ENCODE measurements around the gene ZBTB34.

The ZBTB34 gene

DNA sequence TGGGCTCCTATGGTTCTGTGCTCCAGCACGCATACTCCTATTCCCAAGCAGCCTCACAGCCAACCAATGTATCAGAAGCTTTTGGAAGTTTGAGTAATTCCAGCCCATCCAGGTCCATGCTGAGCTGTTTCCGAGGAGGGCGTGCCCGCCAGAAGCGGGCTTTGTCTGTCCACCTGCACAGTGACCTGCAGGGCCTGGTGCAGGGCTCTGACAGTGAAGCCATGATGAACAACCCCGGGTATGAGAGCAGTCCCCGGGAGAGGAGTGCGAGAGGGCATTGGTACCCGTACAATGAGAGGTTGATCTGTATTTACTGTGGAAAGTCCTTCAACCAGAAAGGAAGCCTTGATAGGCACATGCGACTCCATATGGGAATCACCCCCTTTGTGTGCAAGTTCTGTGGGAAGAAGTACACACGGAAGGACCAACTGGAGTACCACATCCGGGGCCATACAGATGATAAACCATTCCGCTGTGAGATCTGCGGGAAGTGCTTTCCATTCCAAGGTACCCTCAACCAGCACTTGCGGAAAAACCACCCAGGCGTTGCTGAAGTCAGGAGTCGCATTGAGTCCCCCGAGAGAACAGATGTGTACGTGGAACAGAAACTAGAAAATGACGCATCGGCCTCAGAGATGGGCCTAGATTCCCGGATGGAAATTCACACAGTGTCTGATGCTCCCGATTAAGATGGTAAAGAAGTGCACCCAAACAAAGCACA, 19.9 kb downstream of the ZBTB34 start:
- no peak for DNase-seq

DNA sequence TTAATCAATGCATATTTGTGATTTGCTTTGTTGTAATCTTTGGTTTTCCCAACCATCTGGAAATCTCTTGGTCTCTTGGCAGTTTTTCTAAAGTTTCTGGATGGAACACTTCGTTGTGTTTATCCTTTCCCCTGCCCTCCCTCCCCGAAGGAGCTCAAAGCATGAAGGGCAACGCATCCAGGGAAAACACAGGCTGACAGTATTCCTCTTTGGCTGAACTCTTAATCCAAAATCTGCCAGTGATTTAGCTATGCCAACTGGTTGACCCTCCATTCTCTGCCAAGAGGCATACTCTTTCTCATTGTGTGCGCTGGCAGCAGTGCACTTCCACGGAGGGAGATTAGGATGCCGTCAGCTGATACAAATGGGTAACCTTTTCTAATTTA, 20.5 kb downstream of the ZBTB34 start:
- no peak for DNase-seq

DNA sequence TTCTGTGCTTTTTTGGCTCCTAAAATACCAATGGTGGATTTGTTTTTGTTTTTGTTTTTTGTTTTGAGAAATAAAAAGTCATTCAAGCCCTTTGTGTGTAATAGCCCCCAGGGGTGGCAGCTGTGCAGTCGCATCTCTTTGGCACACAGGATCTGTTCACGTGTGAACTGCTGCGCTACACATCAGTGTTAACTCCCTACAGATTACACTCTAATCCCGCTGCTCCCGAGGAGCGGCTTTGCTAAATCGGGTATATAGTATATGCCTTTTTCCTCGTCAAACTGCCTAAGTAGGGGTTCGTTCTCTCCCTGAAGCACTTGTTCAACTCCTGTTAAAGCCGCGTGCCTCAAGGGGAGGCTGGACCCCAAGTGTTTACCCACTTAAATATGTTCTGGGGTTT, 22.3 kb downstream of the ZBTB34 start:
- no peak for DNase-seq

DNA sequence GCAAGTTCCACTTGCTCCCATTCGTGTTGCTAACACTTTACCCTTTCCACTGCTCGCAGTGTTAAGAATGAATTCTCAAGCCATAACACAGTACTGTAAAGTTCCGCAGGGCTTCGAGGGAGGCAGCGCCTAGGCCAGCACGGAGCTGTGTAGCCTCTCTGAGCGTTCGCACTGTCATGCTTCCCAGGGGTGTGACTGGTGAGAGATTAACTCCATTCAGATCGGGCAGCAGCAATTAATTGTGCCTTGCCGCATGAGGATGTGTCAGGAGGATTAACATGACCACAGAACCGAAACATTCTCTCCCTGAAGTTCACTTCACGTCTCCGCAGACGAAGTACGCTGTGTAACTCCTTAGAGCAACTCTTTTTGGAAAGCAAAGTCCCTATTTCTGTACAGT, 23.2 kb downstream of the ZBTB34 start:
- DNase-seq = no peak

DNA sequence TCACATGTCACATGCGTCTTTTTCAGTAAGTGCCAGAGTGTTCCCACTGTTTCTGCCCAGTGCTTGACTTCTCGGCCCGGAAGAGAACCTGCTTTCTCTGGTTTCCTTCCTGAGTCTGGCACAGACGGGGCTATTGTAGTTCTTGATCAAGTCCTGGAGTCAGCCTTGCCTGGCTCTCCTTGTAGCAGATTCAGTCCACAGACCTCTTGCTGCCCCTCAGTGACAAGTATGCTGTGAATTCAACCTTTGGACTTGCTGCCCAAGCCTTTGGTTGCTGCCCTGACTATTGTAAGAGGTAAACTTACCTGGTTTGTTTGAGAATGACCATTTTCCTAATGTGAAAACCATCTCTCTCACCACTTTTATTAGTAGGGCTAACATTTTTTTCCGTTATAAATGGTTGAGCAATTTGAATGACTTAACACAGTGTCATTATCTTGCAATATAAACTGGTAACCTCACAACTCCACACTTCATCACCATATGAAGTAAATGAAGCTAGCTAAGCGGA, 24.7 kb downstream of the ZBTB34 start:
- no peak for DNase-seq

DNA sequence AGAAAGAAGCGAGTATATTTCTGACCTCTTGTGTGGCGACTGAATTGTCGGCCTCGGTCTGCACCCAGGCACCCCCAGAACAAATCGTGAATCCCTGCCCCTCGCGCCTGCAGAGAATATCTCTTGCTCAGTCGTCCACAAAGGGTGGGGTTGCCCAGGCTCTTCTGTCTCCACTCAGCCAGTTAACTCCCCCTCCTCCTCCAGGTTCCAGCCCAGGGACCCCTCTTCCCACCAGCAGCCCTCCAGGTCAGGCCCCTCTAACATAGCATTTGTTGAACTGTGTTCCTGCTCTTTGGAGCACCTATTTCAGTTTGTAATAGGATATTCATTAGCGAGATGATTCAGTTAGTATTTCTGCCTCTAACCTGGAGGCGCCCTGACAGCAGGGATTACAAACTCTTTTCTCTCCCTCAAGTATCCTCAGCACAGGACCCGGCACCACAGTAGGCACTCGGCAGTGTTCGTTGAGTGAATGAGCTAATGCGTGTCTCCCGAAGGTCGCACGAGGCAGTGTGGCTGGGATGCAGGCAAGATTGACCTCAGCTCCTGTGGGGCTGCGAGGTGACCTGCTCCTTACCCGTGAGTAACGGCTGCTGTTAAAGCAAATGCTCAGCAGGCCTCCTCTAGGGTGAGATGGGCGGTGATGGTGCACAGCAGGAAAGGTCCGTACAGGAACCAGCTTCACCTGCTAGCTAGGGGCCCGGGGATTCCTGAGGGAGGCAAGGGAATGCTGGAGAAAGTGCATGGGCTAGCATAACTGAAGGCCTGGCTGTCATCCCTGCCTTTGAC, 25.8 kb downstream of the ZBTB34 start:
- DNase-seq = no peak

DNA sequence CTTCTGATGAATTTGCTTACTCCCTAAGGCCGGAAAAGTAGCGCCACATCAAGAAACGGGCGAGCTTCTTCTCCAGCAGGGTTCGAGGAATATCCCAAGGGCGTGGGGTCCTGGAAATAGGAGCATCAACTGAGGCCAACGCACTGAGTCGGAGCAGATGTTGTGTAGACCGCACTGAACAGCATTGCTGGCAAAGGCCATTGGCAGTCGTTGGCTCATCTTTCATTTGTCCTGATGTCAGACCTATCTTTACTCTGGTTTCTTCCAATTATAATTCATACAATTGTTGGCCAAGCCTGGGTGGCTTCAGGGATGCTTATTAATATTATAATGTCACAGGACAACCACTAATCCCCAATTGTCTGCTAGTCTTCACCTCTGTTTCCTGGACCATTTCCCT, 26.5 kb downstream of the ZBTB34 start:
- DNase-seq = no peak

DNA sequence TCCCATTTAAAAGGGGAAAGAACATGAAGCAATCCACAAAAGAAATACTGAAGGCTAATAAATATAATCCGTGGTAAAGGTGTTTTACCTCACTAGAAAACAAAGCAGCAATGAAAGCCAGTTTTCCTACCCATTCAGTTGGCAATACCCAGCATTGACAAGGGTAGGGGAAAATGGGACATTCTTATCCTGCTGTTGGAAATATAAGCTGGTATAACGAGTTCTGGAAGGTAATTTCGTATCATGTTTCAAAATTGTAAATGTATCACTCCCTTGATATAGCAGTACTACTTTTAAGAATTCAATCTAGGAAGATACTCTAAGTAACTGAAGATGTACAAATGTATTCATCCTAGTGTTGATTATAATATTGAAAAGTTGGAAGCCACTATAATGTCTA, 31.2 kb downstream of the ZBTB34 start:
- DNase-seq = no peak

DNA sequence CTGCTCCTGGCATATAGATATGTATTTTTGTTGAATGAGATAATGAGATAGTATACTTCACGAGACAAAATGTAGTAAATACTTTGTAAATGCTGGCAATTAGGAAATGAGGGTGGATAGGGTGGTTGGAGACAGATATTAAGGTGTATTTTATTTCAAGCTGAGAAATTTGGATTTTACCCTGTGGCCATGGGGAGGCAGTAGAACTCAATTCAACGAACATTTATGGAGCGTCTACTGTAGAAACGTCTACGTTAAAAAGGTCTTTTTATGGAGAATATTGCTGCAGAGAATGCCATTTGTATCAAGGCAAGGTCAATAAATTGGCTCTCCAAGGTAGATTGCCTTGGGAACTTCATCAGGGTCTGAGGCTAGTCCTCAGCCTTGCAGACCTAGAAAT, 32.6 kb downstream of the ZBTB34 start:
- DNase-seq = peak; percentile 4

DNA sequence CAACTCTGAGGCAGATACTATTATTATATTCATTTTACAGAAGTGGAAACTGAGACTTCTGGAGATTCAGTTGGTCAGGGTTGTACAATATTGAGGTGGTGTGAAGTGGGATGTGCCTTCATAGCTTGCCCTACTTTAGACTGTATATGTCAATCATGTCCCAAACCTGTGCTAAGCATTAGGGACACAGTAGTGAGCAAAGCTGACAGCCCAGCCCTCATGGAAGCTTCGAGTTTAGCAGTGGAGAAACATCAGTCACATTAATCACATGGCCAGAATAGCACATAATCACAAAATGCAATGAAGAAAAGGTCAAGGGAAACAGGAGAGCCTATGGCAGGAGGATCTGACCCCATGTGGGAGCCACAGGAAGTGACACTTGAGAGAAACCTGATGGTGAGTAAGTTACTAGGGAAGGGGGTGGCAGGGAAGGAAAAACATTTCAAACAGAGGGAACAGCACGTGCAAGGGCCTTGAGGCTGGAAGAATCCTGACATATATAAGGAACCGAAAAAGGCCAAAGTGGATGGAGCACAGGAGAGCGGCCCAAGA, 33.7 kb downstream of the ZBTB34 start:
- DNase-seq = no peak

DNA sequence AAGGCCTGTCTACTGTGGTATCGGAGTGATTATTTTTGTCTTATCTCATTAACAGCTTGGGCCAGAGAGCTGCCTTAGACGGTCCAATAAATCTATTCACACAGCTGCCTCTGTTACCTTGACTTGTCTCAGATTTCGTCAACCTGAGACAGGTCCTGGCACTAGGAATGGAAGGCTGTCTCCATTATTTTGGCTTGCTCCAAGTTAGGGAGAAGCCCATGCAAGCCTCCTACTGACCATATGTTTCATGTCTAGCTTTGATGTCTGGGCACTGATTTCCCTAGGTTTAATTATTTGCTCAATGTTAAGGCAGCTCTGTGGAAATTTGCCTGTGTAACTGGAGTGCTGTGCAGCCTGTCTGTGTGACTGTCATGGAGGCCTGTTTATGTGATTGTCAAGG, 41.8 kb downstream of the ZBTB34 start:
- DNase-seq = no peak

DNA sequence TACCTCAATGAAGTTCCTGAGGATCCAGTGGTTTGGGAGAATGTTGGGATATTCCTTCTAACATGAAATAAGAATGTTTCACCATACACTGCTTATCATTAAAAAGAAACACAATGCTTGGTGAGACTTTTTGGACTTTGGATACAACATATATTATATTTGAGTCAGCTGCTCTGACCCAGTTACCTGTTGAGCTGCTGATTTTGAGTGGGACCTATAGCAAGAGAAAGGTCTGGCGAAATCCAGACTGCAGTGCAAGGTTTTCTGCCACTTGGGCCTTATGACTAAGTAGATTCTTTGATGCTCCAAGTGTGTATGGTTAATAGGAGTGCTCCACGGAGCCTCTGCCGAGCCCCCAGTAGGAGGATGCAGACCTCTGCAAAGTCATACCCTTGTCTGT, 44.1 kb downstream of the ZBTB34 start:
- DNase-seq = no peak

DNA sequence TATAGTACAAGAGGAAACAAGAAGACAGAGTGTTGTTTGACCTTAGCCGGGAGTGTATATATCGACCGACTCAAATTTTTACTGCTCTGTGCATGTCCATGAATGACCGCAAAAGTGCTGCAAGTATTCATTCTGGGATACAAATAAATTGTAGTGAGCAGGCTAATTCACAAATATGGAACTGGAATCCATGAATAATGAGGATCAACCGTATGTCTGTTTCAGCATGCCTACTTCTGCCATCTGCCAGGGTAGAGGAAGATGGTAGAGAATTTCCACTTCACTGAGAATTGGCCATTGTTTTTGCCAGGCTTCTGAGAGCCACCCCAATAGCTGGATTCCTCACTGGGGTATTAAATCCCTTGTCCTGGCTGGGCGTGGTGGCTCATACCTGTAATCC, 45.7 kb downstream of the ZBTB34 start:
- no peak for DNase-seq

DNA sequence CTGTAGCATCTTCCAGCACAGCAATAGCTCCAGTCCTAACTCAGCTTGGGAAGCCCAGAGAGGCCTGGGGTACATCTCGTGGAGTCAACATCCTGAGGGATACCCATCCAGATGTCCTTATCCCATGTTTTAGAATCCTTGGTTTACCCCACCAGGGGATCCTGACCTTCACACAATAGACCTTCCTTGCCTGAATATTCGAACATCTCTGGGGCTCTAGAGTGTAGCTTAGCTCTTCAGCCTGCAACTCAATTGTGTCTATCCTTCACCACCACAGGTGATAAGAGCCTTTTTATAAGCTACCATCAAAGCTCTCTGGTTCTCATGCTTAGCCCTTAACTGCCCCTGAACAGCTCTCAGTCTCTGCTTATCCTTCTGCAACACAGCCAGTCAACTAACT, 46.6 kb downstream of the ZBTB34 start:
- no peak for DNase-seq

DNA sequence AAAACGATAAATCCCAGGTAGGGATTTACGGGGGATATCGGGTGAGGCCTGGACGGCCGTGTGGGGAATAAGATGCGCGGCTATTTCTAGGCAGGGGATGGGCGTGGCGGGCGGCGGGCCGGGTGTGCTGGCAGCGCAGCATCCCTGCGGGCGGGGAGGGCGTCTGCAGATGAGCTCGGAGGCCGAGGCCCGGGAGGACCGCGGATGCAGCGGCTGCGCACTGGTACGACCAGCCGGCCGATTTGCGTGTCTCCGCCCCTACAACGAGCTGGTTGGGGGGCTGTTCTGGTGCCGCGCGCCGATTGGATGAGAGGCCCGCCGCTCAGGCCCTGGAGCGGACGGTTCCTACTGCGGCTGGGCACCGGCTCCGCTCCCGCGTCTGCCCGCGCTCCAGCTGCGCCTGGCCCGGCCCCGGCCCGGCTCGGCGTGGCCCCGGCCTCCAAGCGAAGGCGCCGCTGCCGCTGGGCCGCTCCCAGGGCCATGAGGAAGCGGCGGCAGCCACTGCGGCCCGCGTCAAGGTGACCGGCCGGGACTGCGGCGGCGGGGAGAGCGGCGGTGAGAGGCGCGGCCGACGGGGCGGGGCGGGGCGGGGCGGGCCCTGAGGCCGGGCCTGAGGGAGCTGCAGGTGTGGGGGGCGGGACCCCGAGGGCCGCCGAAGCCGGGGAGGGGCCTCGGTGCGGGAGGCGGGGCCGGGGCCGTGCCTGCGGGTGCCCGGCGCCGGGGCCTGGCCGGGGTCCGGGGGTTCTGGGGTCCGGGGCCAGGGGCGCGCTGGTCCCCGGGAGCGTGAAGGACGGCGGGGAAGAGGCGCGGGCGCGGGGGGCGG, 54.2 kb downstream of the ZBTB34 start, which contains the start of gene RALGPS1:
RALGPS1 (plus strand) TSS at position 325 of the 823 bp plus-strand sequence. CDS start 47,508 bp downstream, outside the sequence.
- peak; percentile 91 for DNase-seq

DNA sequence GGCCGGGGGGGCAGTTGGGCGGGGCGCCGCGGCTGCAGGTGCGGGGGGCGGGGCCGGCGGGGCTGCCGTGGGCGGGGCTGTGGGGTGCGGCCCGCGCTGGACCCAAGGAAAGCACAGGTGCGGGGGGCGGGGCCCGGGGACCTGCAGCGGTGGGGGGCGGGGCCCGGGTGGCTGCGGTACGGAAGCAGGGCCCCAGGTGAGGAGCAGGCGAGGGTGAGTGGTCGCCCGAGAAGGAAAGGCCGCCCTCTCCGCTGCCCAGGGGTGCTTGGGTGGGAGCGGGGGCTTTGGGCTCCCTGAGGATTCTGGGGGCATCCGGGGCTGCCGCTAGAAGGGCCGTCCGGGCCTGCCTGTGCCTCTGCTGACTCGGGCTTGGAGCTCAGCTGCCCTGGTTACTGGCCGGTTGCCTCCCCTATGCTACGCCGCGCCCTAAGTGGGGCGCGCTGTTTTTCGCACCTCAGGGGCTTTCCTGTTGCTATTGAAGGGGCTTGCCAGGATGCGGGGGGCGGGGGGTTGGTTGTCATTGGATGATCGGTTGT, 54.9 kb downstream of the ZBTB34 start:
- DNase-seq = no peak

DNA sequence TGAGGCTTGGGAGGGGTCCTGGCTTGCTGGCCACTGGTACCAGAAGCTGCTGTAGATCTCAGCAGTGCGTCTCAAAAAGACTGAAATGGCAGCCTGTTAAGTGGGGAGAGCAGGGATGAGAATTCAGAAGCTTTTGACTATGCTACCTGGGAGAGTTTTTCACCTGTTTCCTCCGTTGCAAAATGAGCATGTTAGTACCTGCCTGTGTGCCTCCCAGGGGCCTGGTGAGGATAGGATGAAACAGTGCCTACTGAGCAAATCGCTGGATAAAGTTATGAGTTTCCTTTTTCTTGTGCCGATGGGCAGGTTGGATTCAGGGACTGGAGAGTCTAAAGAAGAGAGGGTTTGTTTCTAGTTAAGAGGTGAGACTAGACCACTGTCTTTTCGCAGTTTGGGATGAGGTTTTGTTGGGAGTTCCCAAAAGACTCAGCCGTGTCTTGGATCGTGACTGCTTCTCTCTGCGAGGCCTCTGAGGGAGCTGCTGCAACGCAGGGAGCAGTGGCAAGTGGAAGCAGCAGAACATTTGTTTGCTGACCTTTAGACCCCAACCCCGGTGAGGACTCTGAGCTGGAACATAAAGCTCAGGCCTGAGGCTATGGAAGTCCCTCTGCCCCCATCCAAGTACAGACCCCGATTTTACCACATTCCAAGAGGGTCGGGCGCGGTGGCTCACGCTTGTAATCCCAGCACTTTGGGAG, 55.6 kb downstream of the ZBTB34 start:
- DNase-seq = no peak

DNA sequence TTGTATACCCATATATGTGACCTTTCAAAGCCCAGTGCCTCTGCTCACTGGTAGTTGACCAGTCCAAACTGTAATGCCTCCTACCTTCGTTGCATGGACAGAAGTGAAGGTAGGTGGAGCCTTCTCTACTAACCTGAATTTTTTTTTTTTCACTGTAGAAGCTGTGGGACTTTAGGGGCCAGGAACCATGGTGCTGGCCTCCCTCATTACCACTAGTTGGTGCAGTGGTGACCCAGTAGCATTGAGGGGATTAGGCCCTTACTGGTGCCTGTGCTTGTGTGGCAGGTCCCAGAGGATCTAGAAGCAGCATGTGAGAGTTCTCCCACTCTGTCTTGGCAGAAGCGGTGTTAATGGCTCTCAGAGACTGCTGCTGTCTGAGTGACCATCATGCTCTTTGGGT, 56.5 kb downstream of the ZBTB34 start:
- no peak for DNase-seq

DNA sequence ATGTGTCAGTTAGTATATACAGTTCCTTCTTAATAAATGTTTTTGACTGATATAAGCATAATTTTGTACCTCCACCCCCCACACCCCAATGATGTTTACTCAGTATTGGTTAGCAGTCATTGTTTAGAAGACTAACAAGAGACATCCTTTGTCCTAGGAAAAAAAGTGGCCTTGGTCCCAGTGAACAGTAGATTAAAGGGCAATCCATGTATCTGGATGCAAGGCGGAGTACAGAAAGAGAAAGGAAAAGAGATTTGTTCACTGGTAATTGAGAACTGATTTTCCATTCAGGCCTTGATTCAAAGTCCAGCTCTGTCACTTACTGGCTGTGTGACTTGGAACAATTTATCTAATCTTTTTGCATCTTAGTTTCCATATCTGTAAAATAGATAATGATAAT, 58.8 kb downstream of the ZBTB34 start:
- no peak for DNase-seq

DNA sequence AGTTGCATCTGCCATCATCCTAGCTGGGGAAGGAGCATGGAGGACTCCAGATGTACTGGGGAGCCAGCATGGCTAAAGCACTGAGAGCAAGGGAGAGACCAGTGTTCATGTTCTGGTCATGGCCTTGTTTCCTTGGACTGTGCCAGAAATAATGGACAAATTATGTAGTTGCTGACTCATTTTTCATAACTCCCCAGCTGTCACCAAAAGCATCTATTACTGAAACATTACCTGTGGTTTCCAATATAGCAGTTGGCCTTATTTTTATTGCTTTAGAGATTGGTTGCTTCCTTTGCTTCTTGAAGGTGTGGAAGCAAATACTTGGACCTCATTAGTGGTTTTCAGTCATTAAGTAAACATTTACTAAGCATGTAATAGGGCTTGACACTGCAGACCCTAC, 65.4 kb downstream of the ZBTB34 start:
- no peak for DNase-seq

DNA sequence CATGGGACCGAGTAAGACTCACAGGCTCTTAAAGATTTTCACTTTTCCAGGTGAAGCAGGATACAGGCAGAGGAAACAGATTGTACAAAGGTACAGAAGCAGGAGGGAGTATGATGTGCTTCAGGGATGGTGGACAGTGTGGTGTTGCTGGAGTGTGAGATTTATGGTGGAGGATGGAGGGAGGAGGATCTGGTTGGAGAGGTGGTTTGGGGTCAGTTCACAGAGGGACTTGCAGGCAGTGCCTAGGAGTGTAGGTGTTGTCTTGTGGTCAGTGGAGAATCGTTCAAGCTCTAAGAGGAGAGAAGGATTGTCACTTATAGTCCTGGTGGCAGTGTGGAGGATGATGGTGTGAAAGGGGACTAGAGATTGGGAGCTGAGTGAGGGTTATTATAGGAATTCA, 65.9 kb downstream of the ZBTB34 start:
- no peak for DNase-seq

DNA sequence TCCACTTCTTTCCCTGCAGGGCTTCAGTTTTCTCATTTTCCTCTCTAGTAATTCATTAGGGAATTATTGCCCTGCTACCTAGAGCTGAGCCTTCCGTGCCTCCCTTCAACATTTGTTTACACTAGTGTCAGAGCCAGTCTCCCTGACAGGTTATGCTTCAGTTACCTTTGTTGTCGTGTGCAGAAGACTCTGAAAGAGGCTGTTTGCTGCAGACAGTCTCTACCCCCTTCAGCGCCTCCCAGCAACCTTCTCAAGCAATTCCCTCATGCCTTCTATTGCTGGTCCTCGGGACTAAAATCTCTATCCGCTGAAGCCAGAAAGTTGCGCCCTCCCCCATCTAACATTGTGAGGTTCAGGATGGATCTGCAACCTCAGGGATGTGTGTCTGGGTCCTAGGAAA, 67.0 kb downstream of the ZBTB34 start:
- DNase-seq = no peak
